ENCODE data around the gene MME.

GRCh38 chr3:155182467-155182866, 102.3 kb downstream of the MME start:
- TF ChIP-seq POLR2A (IDR thresholded peaks at IDR 0.05) (no peak), CTCF (IDR thresholded peaks at IDR 0.05) (no peak), POLR2AphosphoS5 (IDR thresholded peaks at IDR 0.05) (no peak)
